Ecto neural progenitor cell (in vitro differentiated cells): ENCODE results near the gene PARP3.
"Not testable (repeated sequence)": the region's sequence is repeated elsewhere in the genome, so short reads cannot be mapped to it uniquely, and the experiment has no call there.

Experiments used
- DNase-seq: peaks from one replicate; pipeline ENCODE4 v3.0.0-alpha.2; 2018; ENCODE audit warnings: low spot score

Gene PARP3

GRCh38 chr3:51941798-51942602, at the start of gene PARP3, which contains the start of gene RRP9:
Gene PARP3 (plus strand): TSS chr3:51942363. CDS start chr3:51943356, 993 bp downstream.
Gene RRP9 (minus strand): TSS chr3:51941904. CDS start chr3:51941867, 37 bp downstream.
- DNase-seq, result peak; percentile 100

GRCh38 chr3:51894391-51894790, 47.8 kb upstream of the PARP3 start:
- no peak for DNase-seq

- DNase-seq, result no peak
Measured at GRCh38 chr3:51894939-51895338, 47.2 kb upstream of the PARP3 start.

- DNase-seq, result no peak
Measured at GRCh38 chr3:51896607-51897305, 45.4 kb upstream of the PARP3 start.

GRCh38 chr3:51897391-51897790, 44.8 kb upstream of the PARP3 start:
- DNase-seq, result no peak

- DNase-seq, result not testable (repeated sequence)
Measured at GRCh38 chr3:51900043-51900442, 42.1 kb upstream of the PARP3 start.

GRCh38 chr3:51902361-51902760, 39.8 kb upstream of the PARP3 start:
- not testable (repeated sequence) for DNase-seq

GRCh38 chr3:51904034-51904823, 37.9 kb upstream of the PARP3 start:
- no peak for DNase-seq

GRCh38 chr3:51908026-51908425, 34.1 kb upstream of the PARP3 start:
- no peak for DNase-seq

- DNase-seq, result no peak
Measured at GRCh38 chr3:51916418-51916817, 25.7 kb upstream of the PARP3 start.

GRCh38 chr3:51921081-51921578, 21.0 kb upstream of the PARP3 start:
- no peak for DNase-seq

- no peak for DNase-seq
Measured at GRCh38 chr3:51927061-51927977, 14.8 kb upstream of the PARP3 start.

GRCh38 chr3:51928438-51928837, 13.7 kb upstream of the PARP3 start:
- DNase-seq, result no peak

GRCh38 chr3:51928981-51929380, 13.2 kb upstream of the PARP3 start:
- DNase-seq, result not testable (repeated sequence)

GRCh38 chr3:51929420-51930003, 12.7 kb upstream of the PARP3 start:
- DNase-seq, result no peak

GRCh38 chr3:51930439-51930838, 11.7 kb upstream of the PARP3 start:
- no peak for DNase-seq

- no peak for DNase-seq
Measured at GRCh38 chr3:51931756-51932155, 10.4 kb upstream of the PARP3 start.

GRCh38 chr3:51932471-51933370, 9.4 kb upstream of the PARP3 start:
- DNase-seq, result no peak

GRCh38 chr3:51933471-51934138, 8.6 kb upstream of the PARP3 start:
- no peak for DNase-seq
